GM18502 (cell line): ENCODE results near the gene PARP2.
"Not testable (repeated sequence)": the region's sequence is repeated elsewhere in the genome, so short reads cannot be mapped to it uniquely, and the experiment has no call there.

Experiments used
- ATAC-seq: cut with Tn5 transposase; IDR thresholded peaks from one replicate; pipeline ENCODE4 v1.9.1; 2021; ENCODE audit warnings: mild to moderate bottlenecking; ENCODE audit not compliant: unreplicated experiment, poor library complexity

Gene PARP2

GRCh38 chr14:20343862-20344220 is 406 bp downstream of the PARP2 start:
- no peak for ATAC-seq

- ATAC-seq = no peak
These were observed 1.9 kb downstream of the PARP2 start for GRCh38 chr14:20345366-20345765.

GRCh38 chr14:20346713-20347112 is 3.3 kb downstream of the PARP2 start:
- ATAC-seq = no peak

- no peak for ATAC-seq
These were observed 4.3 kb downstream of the PARP2 start for GRCh38 chr14:20347747-20348146.

- ATAC-seq = no peak
These were observed 6.8 kb downstream of the PARP2 start for GRCh38 chr14:20350282-20350681.

GRCh38 chr14:20350860-20351259 is 7.4 kb downstream of the PARP2 start:
- ATAC-seq = no peak

- no peak for ATAC-seq
These were observed 13.0 kb downstream of the PARP2 start for GRCh38 chr14:20356422-20356821.

GRCh38 chr14:20358474-20358873 is 15.0 kb downstream of the PARP2 start:
- ATAC-seq = not testable (repeated sequence)

GRCh38 chr14:20365928-20366327 is 22.5 kb downstream of the PARP2 start:
- no peak for ATAC-seq

GRCh38 chr14:20372796-20373195 is 29.4 kb downstream of the PARP2 start:
- ATAC-seq = no peak

- ATAC-seq = no peak
These were observed 32.0 kb downstream of the PARP2 start for GRCh38 chr14:20375471-20375870.

- ATAC-seq = no peak
These were observed 32.7 kb downstream of the PARP2 start for GRCh38 chr14:20376071-20376588.

GRCh38 chr14:20377171-20377570 is 33.7 kb downstream of the PARP2 start:
- ATAC-seq = no peak

GRCh38 chr14:20379743-20380142 is 36.3 kb downstream of the PARP2 start:
- ATAC-seq = no peak

GRCh38 chr14:20380681-20381080 is 37.2 kb downstream of the PARP2 start:
- no peak for ATAC-seq

- ATAC-seq = no peak
These were observed 37.9 kb downstream of the PARP2 start for GRCh38 chr14:20381341-20381740.

GRCh38 chr14:20382526-20382925 is 39.1 kb downstream of the PARP2 start:
- no peak for ATAC-seq

GRCh38 chr14:20383032-20383431 is 39.6 kb downstream of the PARP2 start:
- no peak for ATAC-seq

- ATAC-seq = no peak
These were observed 40.2 kb downstream of the PARP2 start for GRCh38 chr14:20383636-20384035.

- ATAC-seq = no peak
These were observed 40.9 kb downstream of the PARP2 start for GRCh38 chr14:20384321-20384720.

- ATAC-seq = no peak
These were observed 41.5 kb downstream of the PARP2 start for GRCh38 chr14:20384886-20385285.

GRCh38 chr14:20386276-20386855 is 42.9 kb downstream of the PARP2 start:
- ATAC-seq = no peak

GRCh38 chr14:20387576-20387975 is 44.1 kb downstream of the PARP2 start:
- ATAC-seq = no peak
